ENCODE measurements around the gene EDDM13. TPM values are rescaled to one million over a fixed set of nuclear protein-coding genes. Genes with fewer than 3 reads are reported as not detected.

The EDDM13 gene
- total RNA-seq, 1 experiment from 2014 or later: not detected

- in situ Hi-C loops (cut with HindIII; ENCODE audit: low pct_unique_long_range_greater_than_20kb, low sequenced_read_pairs): no loop called here
- no peak for DNase-seq (ENCODE audit: low read depth, low spot score)
Observed at GRCh38 chr19:56351208-56351607, 78.7 kb downstream of the EDDM13 start.

GRCh38 chr19:56355517-56355916 lies 83.0 kb downstream of the EDDM13 start:
- no peak for DNase-seq (ENCODE audit: low read depth, low spot score)
- in situ Hi-C loops (cut with HindIII; ENCODE audit: low pct_unique_long_range_greater_than_20kb, low sequenced_read_pairs): no loop called here

GRCh38 chr19:56356944-56357343 lies 84.4 kb downstream of the EDDM13 start:
- in situ Hi-C loops (cut with HindIII; ENCODE audit: low pct_unique_long_range_greater_than_20kb, low sequenced_read_pairs): no loop called here
- DNase-seq (ENCODE audit: low read depth, low spot score): no peak

Small RNA genes within 50 kb of the gene (small RNA-seq; reads per million reads assigned to genes)
- 0 reads per million in 2 experiments for gene RF00019

Other genes starting within 250 kb of the EDDM13 start
- 30.4 and 31.7 TPM in 2 replicates for gene ZNF787, start 151.5 kb upstream of the EDDM13 start, total RNA-seq (2014; rRNA removed; shearing (Covaris generic))
- 8.0 and 14.6 TPM in 2 replicates for gene ZNF444, start 131.5 kb upstream of the EDDM13 start, total RNA-seq (2014; rRNA removed; shearing (Covaris generic))
- gene GALP, start 96.7 kb upstream of the EDDM13 start, total RNA-seq (2014; rRNA removed; shearing (Covaris generic)): not detected in 2 replicates
- gene ZSCAN5B, start 75.0 kb upstream of the EDDM13 start, total RNA-seq (2014; rRNA removed; shearing (Covaris generic)): not detected in 2 replicates
- not detected in 2 replicates for gene ZSCAN5C, start 70.5 kb upstream of the EDDM13 start, total RNA-seq (2014; rRNA removed; shearing (Covaris generic))
- 5.4 TPM in 2 replicates for gene ZSCAN5A, start 42.1 kb downstream of the EDDM13 start, total RNA-seq (2014; rRNA removed; shearing (Covaris generic))
- gene ZNF582, start 120.8 kb downstream of the EDDM13 start, total RNA-seq (2014; rRNA removed; shearing (Covaris generic)): 0.77 and 1.6 TPM in 2 replicates
- gene ZNF583, start 131.6 kb downstream of the EDDM13 start, total RNA-seq (2014; rRNA removed; shearing (Covaris generic)): 1.2 and 2.3 TPM in 2 replicates
- gene ZNF667, start 204.6 kb downstream of the EDDM13 start, total RNA-seq (2014; rRNA removed; shearing (Covaris generic)): 2.5 and 4.1 TPM in 2 replicates
- 0.88 and 1.0 TPM in 2 replicates for gene ZNF471, start 235.1 kb downstream of the EDDM13 start, total RNA-seq (2014; rRNA removed; shearing (Covaris generic))